Aorta (tissue), 5 donors: ENCODE data around the gene PEX26. TPM values are rescaled to one million over a fixed set of nuclear protein-coding genes. Genes with fewer than 3 reads are reported as not detected.
"Not testable (repeated sequence)": the region's sequence is repeated elsewhere in the genome, so short reads cannot be mapped to it uniquely, and the experiment has no call there.

Experiments
- ATAC-seq: fragments of 200-7000 bp; cut with Tn5 transposase; one replicate; pipeline ENCODE4 v1.9.1; 2022; ENCODE audit warnings: moderate library complexity; ENCODE audit not compliant: low FRiP score
- DNase-seq, 2 donors: peaks; one replicate each; pipeline ENCODE4 v3.0.0-alpha.2; 2020
- H3K27ac ChIP-seq, 2 donors: one replicate each; pipeline ENCODE4 v1.5.1; 2013; ENCODE audit warnings: low read length in 2 of 2, mild to moderate bottlenecking in 2 of 2, moderate library complexity in 2 of 2, control low read depth in 1 of 2, inconsistent platforms in 1 of 2, low read depth in 1 of 2
- H3K27me3 ChIP-seq, 2 donors: one replicate each; pipeline ENCODE4 v1.6.1; 2013; ENCODE audit warnings: control low read depth in 1 of 2, low read length in 1 of 2, mild to moderate bottlenecking in 1 of 2, moderate library complexity in 1 of 2; ENCODE audit not compliant: insufficient read depth in 2 of 2, control insufficient read depth in 1 of 2
- H3K36me3 ChIP-seq, 2 donors: one replicate each; pipeline ENCODE4 v1.6.1; 2013; ENCODE audit warnings: control low read depth in 1 of 2, low read length in 1 of 2, mild to moderate bottlenecking in 1 of 2; ENCODE audit not compliant: insufficient read depth in 2 of 2, control insufficient read depth in 1 of 2
- H3K4me1 ChIP-seq, 2 donors: one replicate each; pipeline ENCODE4 v1.6.1; 2013; ENCODE audit warnings: low read length in 2 of 2, control low read depth in 1 of 2, mild to moderate bottlenecking in 1 of 2, moderate library complexity in 1 of 2; ENCODE audit not compliant: insufficient read depth in 2 of 2, control insufficient read depth in 1 of 2
- H3K4me3 ChIP-seq, 2 donors: one replicate each; pipeline ENCODE4 v1.5.1; 2013; ENCODE audit warnings: low read length in 2 of 2, control low read depth in 1 of 2, mild to moderate bottlenecking in 1 of 2
- H3K9me3 ChIP-seq: one replicate; pipeline ENCODE4 v1.6.1; 2013; ENCODE audit warnings: mild to moderate bottlenecking, low read length; ENCODE audit not compliant: control insufficient read depth
- WGBS, 2 donors: extraction: QIAGEN DNeasy Blood & Tissue Kit; methylation state at CpG; one replicate each; pipeline ENCODE4 v1.1.7; 2013; 5-methylcytosine and 5-hydroxymethylcytosine counted together
- intact Hi-C, 2 donors: fragments of 100-400 bp; cut with DNase I; formaldehyde crosslinking; loops; one replicate each; pipeline versions ENCODE4 v1.14.2 to v1.15.0; 2022
- polyA plus RNA-seq, 2 donors: library from polyadenylated mRNA; stranded (reverse); fragments of 200-250 nt; gene quantifications; one replicate each; pipeline ENCODE4 v1.2.3, GENCODE V29; 2013
- total RNA-seq, 2 donors: library from RNA; stranded (reverse); fragmentation: NEBNext Ultra II Directional; extraction: Animal tissue kit (Norgen Biotek cat#: 25700); gene quantifications; one replicate each; pipeline ENCODE4 v1.2.1, GENCODE V29; 2021
- donor health status: healthy with polysubstance abuse.
- donor health status: Bipolar disorder and iron deficiency.
- donor health status: DM: no; HTN: no; CAD: no.
- donor health status: DM: no; HTN: no; CAD: no.
- donor health status: DM: yes; HTN: yes; CAD: no.

PEX26 gene
- total and polyA plus RNA-seq, 4 donors: 10.9 to 34.1 (median 21.5) TPM

- ATAC-seq, H3K4me1 ChIP-seq, H3K27me3 ChIP-seq, H3K9me3 ChIP-seq, H3K27ac ChIP-seq, H3K4me3 ChIP-seq, H3K36me3 ChIP-seq, intact Hi-C loops, DNase-seq: not testable (repeated sequence)
- 95% methylated on average over 6 of the region's 6 CpGs for WGBS, 2 donors
These were observed 63.2 kb downstream of the PEX26 start for GRCh38 chr22:18141004-18141403.

GRCh38 chr22:18144105-18144504 lies 66.3 kb downstream of the PEX26 start:
- no peak for DNase-seq
- Histone ChIP-seq H3K4me1 (no peaks in the 10 kb centered on the region), H3K9me3 (no peaks in the 10 kb centered on the region), H3K27ac (no peak overlapping the region), H3K27me3 (no peaks in the 10 kb centered on the region), H3K36me3 (no peaks in the 10 kb centered on the region), H3K4me3 (no peak overlapping the region)
- intact Hi-C loops: no loop called here
- no peak for ATAC-seq

GRCh38 chr22:18145676-18146388 lies 68.0 kb downstream of the PEX26 start:
- Histone ChIP-seq H3K27me3 (no peaks in the 10 kb centered on the region), H3K27ac (no peak overlapping the region), H3K4me3 (no peak overlapping the region), H3K9me3 (no peaks in the 10 kb centered on the region), H3K36me3 (no peaks in the 10 kb centered on the region), H3K4me1 (no peaks in the 10 kb centered on the region)
- ATAC-seq (no peak), DNase-seq (no peak)
- intact Hi-C loops: no loop called here
- WGBS, 2 donors: 79% methylated on average over 23 of the region's 23 CpGs

- no peaks in the 10 kb centered on the region for H3K4me1 ChIP-seq
- no peaks in the 10 kb centered on the region for H3K9me3 ChIP-seq
- 83 to 86% methylated on average over 3 of the region's 3 CpGs for WGBS, 2 donors
- DNase-seq: no peak
- no peaks in the 10 kb centered on the region for H3K27me3 ChIP-seq
- no peak overlapping the region for H3K27ac ChIP-seq
- no peak overlapping the region for H3K4me3 ChIP-seq
- intact Hi-C loops: no loop called here
- no peak for ATAC-seq
- no peaks in the 10 kb centered on the region for H3K36me3 ChIP-seq
These were observed 68.6 kb downstream of the PEX26 start for GRCh38 chr22:18146389-18146753.

- Histone ChIP-seq H3K27me3 (no peaks in the 10 kb centered on the region), H3K27ac (no peak overlapping the region), H3K4me1 (no peaks in the 10 kb centered on the region), H3K4me3 (no peak overlapping the region), H3K9me3 (no peaks in the 10 kb centered on the region), H3K36me3 (no peaks in the 10 kb centered on the region)
- ATAC-seq (no peak), DNase-seq (no peak)
- WGBS, 2 donors: 96 to 97% methylated on average over 5 of the region's 5 CpGs
- intact Hi-C loops: no loop called here
These were observed 70.0 kb downstream of the PEX26 start for GRCh38 chr22:18147791-18148190.

GRCh38 chr22:18148293-18148965 lies 70.6 kb downstream of the PEX26 start:
- Histone ChIP-seq H3K27ac (no peak overlapping the region), H3K36me3 (no peaks in the 10 kb centered on the region), H3K27me3 (no peaks in the 10 kb centered on the region), H3K9me3 (no peaks in the 10 kb centered on the region), H3K4me1 (no peaks in the 10 kb centered on the region), H3K4me3 (no peak overlapping the region)
- 90 to 93% methylated on average over 17 of the region's 17 CpGs for WGBS, 2 donors
- DNase-seq (no peak), ATAC-seq (no peak)
- intact Hi-C loops: no loop called here

GRCh38 chr22:18152519-18152918 lies 74.7 kb downstream of the PEX26 start:
- Histone ChIP-seq H3K4me1 (no peaks in the 10 kb centered on the region), H3K4me3 (no peak overlapping the region), H3K27ac (no peak overlapping the region), H3K27me3 (no peaks in the 10 kb centered on the region), H3K9me3 (no peaks in the 10 kb centered on the region), H3K36me3 (no peaks in the 10 kb centered on the region)
- ATAC-seq: no peak
- WGBS, 2 donors: 94 to 97% methylated on average over 8 of the region's 8 CpGs
- peak in 1 of 2 donors; percentile 16 for DNase-seq
- intact Hi-C loops: no loop called here

- ATAC-seq (no peak), DNase-seq (no peak)
- Histone ChIP-seq H3K36me3 (no peaks in the 10 kb centered on the region), H3K9me3 (no peaks in the 10 kb centered on the region), H3K4me3 (no peak overlapping the region), H3K27ac (no peak overlapping the region), H3K4me1 (no peaks in the 10 kb centered on the region), H3K27me3 (no peaks in the 10 kb centered on the region)
- 96 to 97% methylated on average over 8 of the region's 8 CpGs for WGBS, 2 donors
- intact Hi-C loops: no loop called here
These were observed 77.1 kb downstream of the PEX26 start for GRCh38 chr22:18154821-18155390.
